HG03060 (cell line): ENCODE results near the gene CNPY4.
A peak's percentile ranks its signal among the peaks of the same experiment; 100 is the strongest.

Source experiments
- ATAC-seq: cut with Tn5 transposase; IDR thresholded peaks from one replicate; pipeline ENCODE4 v1.9.1; 2021; ENCODE audit warnings: low read depth, moderate number of reproducible peaks; ENCODE audit not compliant: unreplicated experiment

CNPY4 gene, protein sequence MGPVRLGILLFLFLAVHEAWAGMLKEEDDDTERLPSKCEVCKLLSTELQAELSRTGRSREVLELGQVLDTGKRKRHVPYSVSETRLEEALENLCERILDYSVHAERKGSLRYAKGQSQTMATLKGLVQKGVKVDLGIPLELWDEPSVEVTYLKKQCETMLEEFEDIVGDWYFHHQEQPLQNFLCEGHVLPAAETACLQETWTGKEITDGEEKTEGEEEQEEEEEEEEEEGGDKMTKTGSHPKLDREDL

DNA sequence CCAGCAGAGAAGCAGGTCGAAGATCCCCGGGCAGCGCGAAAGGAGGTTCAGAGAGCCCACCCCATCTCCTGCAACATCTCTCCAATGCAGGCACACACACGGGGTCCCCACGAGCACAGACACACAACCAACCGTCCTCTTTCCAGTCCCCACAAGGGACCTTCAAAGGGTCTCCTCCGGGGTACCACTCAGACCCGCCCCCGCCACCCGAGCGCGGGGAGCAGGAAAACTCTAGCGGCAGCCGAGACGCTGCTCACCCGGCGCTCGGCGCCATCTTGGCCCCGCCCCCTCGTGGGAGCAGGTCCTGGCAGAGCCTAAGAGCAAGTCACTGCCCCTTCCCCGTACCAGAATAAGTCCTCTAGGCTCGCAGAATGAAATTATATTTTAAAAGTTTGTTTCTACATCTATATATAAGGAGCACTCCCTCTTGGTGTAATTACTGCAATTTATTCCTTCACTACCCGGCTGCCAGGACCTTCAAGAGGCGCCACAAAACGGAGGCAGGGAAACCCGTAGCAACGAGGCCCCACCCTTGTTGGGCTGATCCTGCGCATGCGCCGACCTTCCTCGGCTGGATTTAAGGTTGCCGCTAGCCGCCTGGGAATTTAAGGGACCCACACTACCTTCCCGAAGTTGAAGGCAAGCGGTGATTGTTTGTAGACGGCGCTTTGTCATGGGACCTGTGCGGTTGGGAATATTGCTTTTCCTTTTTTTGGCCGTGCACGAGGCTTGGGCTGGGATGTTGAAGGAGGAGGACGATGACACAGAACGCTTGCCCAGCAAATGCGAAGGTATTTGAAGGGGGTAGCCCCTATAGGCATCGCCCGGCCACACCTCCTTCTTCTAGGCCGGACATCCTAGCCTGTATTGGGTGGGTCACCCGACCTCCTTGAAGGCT lies at the start of gene CNPY4, which contains the start of gene TAF6:
Gene CNPY4 (plus strand): TSS at position 563 of the 898 bp plus-strand sequence. CDS start 111 bp downstream, at position 674.
Gene TAF6 (minus strand): TSS at position 287 of the 898 bp plus-strand sequence. CDS start 5,149 bp downstream, outside the sequence.
- peak; percentile 68 for ATAC-seq

DNA sequence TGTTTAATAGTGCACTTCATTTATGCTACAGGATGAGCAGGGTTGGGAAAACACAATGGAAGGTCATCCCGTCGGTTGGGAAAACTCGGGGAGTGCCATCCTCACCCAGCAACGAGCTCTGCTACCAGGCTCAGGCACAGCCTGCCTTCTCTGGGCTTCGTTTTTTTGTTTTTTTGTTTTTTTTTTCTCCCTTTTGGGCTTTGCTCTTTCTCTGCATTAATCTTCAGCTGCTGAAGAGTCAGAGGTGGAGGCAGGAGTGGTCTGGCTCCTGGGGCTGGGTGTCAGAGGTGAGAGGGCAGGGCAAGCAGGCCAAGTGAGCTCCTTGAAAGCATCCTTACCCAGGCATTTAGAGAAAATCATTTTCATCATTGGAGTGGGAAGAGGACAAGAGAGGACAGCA lies 49.4 kb upstream of the CNPY4 start:
- no peak for ATAC-seq

DNA sequence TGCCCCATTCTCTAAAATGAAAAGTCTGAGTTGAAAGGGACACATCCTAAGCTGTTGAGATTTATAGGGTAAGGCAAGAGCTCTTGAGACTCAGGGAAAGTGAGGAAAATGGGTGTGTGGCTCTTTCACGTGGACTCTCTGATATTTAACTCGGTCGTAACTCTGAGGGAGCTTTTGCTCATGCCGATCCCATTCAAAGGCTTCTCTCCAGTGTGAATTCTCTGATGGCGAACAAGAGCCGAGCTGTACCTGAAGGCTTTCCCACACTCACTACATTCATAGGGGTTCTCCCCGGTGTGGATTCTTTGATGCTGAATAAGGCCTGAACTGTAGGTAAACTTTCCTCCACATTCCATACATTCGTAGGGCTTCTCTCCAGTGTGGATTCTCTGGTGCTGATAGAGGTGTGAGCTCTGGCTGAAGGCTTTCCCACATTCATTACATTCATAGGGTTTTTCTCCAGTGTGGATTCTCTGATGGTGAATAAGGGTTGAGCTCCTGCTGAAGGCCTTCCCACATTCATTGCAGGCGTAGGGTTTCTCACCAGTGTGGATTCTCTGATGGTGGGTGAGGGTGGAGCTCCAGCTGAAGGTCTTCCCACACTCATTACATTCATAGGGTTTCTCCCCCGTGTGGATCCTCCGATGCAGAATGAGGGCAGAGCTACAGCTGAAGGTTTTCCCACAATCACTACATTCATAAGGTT lies 48.3 kb upstream of the CNPY4 start:
- ATAC-seq, result no peak

DNA sequence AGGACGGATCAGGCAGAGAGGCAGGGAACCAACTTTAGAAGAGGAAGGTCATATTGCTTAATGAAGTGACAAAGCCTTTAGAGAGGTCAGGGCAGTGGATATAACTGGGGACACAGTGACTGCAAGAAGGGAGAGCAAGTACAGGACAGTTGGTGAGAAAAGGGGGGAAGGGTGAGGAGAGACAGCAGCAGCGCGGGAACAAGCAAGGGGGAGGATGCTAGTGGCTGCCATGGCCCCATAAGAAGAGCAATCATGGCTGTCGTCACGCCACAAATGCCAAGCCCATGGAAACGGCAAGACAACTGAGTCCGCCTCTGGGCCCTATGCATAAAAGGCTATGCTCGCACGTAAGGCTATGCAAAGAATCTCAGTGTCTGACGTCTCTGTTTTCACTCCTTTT lies 47.0 kb upstream of the CNPY4 start:
- no peak for ATAC-seq

DNA sequence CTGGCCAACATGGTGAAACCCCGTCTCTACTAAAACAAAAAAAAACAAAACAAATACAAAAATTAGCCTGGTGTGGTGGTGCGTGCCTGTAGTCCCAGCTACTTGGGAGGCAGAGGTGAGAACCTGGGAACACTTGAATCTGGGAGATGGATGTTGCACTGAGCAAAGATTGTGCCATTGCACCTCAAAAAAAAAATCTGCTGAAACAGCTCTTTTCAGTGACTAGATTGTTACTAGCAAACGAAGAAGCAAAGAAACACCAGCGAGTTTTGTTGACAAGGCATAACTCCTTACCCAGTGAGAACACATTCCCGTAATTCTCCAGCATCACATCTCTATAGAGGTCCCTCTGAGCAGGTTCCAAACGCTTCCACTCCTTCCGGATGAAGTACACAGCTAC lies 44.6 kb upstream of the CNPY4 start:
- no peak for ATAC-seq

DNA sequence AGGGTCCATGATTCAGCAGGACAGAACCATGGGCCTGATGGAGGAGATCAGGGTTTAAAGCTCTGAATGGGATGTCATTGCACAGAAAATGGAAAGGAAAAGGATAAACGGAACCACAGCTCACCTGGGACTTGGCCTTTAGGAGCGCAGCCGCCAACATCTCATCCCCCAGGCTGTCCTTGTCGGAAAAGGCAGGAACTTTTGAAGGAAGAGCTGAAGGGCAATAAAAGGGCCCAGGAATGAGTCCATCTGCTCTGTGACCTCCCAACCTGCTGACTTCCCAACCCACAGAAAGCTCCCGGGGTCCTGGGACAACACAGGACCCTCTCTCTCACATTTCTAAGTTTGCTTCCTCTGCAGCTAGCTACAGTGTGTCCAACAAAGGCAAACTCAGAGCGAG lies 44.0 kb upstream of the CNPY4 start:
- no peak for ATAC-seq

DNA sequence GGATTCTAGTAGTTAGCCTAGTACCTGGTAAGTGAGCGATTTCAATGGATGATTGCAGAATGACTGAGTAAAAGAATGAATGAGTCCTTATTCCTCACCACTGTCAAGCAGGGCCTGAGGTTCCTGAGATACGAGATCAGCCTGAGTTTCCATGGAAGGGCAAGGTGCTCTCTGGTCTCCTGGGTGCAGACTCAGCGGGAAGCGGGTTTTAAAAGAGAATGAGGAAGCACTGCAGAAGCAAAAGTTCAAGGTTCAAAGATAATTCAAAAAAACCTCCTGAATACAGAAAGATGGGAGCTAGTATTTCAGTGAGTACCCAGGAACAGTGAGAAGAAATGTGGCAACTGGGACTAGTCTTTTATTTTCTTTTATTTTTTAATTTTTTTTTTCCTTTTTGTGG lies 42.2 kb upstream of the CNPY4 start:
- ATAC-seq, result no peak

DNA sequence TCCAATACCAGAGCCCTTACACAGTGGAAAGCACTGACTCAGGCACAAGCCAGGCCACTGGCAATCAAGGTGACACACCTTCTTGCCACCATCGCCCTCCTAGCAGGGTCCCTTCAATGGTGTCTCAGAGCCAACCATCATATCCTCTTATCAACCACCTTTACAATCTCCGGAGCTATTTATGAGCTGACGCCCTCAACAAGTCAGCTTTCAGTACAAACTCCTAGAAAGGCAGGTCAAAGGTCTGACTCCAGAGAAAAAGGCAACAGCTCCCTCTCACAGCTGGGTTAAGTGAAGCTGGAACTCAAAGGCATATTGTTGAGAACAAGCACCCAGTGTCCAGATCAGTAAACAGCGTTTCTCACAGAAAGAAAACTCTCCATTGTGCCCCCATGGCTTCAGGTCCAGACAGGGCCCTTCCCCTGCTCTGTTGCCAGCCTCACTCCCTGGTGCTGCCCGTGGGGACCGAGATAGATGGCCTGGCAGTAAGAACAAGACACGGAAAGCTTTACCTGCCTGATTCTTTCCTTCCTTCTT lies 40.3 kb upstream of the CNPY4 start:
- no peak for ATAC-seq

DNA sequence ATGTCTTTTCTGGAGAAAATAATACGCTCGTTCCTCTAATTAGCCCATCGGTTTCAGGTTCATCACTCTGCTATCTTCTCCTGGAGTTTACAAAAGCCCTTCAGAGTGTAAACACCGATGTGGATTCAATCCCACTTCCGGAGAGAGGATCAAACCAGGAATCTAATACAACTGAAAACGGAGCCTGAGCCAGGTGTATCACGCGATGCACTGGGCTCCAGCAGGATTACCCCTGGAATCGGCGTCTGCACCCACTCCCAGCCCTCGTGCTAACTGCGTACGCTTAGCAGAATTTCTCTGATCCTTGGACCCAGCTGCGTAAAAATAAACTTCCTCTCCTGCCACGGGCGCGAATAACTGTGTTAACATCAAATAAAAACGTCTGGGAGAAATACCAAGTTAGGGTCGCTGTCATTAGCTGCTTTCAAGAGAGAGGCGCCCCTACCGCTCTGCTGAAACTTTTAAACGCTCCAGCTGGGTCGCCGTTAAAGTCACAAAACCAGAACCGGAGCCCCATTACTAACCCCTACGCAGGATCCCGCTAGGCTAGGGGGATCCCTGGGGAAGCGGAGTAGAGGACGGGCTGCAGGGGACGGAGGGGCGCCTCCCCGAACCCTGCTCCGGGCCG lies 38.4 kb upstream of the CNPY4 start:
- ATAC-seq, result no peak

DNA sequence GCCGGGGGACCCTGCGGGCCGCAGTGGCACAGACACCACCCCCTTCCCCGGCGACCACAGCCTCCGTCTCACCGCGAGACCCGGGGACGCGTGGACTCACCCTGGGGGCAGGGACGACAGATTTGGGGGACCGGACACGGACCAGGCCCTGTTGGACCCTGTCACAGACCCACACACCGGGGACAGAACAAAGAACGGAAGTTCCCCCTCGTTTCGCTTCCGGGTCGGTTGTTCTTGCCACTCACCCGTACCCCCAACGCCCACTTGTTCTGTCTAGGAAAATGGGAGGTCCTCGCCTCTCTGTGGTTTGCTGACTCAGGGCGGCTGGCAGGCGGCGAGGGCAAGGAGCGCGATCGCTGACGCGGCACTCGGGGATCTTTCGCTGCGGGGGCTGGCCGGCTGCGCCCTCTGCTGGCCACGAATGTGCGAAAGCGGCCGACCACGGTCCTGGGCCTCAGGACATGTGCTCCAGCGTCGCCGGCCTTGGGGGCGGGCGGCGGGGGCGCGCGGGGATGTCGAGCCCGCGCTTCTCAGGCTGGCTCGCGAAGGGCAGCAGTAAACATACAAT lies 37.8 kb upstream of the CNPY4 start, which contains the start of gene ZNF3:
Gene ZNF3 (minus strand): TSS at position 189 of the 568 bp plus-strand sequence. CDS start 4,366 bp downstream, outside the sequence.
- peak; percentile 84 for ATAC-seq

DNA sequence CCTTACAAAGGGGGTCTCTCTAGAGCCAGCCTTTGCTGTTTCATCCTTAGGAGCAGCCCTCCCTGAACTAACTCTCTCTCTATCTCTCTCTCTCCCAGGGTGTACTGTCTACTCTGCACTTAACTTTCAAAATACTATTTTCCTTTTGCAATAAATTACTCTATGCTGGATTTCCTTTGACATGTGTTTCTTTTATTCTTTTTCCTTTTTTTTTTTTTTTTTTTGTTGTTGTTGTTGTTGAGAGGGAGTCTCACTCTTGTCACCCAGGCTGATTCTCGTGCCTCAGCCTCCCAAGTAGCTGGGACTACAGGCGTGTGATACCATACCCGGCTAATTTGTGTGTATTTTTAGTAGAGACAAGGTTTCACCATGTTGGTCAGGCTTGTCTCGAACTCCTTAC lies 36.5 kb upstream of the CNPY4 start:
- no peak for ATAC-seq

DNA sequence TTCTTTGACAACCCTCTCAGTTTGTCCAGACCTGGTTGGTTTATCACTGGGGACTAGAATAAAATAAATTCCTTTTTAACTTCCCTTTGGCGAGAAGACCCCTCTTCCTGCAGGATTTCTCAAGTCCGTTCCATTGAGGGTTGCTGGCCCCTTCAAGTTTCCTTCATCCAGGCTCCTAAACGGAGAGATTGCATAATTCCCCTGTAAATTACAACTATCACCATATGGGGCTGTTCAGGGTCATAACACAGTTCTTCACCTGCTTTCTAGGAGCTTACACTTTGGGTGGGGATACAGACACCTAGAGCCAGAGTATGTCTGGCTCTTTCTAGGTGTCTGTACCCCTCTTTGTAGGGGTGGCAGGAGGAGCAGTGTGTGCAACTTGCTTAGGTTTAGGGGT lies 33.9 kb upstream of the CNPY4 start:
- no peak for ATAC-seq

DNA sequence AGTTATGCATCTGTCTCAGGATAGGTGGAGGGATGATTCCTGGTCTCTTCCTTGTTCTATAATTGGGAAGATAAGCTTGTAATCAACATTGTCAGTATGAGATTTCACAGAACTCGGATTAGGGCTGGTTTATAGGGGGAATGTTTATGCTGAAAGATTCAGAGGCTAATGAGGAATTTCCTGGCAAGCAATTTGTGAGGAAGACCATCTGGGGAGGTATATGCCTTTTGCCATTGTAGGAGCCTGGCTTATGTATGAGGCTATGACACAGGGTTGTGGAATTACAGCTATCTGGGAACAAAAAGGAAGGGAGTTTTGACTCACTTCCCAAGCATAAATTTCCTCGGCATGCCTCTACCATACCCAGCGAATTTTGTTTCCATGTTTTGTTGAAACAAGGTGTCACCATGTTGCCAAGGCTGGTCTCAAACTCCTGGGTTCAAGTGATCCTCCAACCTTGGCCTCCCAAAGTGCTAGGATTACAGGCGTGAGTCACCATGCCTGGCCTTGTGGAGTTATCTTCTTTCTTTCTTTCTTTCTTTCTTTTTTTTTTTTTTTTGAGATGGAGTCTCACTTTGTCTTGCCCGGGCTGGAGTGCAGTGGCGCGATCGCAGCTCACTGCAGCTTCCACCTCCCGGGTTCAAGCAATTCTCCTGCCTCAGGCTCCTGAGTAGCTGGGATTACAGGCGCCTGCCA lies 32.2 kb upstream of the CNPY4 start:
- ATAC-seq, result no peak

DNA sequence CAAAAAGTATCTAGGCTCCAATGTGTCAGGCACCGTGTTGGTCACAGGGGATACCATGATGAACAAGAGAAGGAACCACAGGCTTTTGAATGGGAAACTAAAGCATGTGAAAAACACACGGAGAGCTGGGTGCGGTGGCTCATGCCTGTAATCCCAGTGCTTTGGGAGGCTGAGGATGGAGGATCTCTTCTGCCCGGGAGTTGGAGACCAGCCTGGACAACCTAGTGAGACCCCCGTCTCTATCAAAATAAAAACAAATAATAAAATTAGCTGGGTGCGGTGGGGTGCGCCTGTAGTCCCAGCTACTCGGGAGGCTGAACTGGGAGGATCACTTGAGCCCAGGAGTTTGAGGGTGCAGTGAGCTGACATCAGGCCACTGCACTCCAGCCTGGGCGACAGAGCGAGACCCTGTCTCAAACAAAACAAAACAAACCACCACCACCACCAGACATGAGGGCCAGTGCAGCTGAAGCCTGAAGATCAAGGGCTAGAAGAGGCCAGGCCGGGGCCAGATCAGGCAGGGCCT lies 31.3 kb upstream of the CNPY4 start:
- no peak for ATAC-seq

DNA sequence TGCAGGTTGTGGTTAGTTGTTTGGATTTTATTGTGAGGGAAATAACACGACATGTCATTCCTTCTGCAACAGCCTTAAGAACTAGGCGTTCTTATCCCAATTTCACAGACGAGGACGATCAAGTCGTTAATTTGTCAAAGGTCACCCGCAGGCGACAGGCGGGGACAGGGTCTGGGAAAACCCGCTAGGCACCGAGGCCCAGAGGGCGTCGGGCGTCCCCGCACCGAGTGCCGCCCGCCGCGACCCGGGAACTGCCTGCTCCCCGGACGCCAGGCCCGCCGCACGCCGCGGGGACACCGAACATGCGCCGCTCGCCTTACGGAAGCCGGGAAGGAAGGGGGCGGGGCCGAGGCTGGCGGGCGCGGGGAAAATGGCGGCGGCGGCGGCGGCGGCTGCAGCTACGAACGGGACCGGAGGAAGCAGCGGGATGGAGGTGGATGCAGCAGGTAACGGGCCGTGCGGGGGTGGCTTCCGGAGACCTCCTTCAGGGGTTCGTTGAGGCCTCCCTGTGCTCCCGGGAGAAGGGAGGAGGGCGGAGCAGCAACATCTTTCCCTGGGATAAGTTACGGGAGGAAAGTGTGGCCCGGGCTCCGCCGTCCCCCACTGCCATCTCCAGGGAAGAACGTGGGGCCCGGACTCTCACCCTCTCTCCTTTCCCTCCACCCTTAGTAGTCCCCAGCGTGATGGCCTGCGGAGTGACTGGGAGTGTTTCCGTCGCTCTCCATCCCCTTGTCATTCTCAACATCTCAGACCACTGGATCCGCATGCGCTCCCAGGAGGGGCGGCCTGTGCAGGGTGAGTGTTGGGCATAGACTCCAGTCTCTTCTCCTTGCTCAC lies 30.6 kb upstream of the CNPY4 start, which contains the start of gene COPS6:
Gene COPS6 (plus strand): TSS at position 349 of the 837 bp plus-strand sequence. CDS start 22 bp downstream, at position 371.
- no peak for ATAC-seq

DNA sequence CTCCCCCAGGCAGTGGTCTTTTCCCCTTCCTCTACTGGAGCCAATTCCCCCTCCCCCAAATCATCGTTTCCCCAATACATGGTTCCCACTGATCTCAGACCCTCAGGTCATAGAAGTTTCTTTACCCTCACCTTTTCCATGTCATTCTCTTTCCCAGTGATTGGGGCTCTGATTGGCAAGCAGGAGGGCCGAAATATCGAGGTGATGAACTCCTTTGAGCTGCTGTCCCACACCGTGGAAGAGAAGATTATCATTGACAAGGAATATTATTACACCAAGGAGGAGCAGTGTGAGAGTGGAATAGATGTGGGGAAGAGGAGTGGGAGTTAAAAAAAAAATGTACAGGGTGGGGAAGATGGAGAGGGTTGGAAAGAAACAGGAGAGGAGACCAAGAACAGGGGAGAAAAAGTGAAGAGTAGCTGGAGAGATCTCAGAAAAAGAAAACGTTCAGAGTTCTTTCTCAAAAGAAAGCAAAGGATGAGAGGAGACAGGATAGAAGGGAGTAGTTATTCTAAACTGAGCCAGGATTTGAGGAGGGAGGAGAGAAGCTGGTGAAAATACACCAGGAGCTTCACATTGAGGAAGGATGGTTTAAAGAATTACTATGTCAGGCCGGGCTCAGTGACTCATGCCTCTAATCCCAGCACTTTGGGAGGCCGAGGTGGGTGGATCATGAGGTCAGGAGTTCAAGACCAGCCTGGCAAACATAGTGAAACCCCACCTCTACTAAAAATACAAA lies 29.8 kb upstream of the CNPY4 start:
- ATAC-seq, result no peak
